Measurements from ENCODE around the gene THSD4.

The THSD4 gene

DNA sequence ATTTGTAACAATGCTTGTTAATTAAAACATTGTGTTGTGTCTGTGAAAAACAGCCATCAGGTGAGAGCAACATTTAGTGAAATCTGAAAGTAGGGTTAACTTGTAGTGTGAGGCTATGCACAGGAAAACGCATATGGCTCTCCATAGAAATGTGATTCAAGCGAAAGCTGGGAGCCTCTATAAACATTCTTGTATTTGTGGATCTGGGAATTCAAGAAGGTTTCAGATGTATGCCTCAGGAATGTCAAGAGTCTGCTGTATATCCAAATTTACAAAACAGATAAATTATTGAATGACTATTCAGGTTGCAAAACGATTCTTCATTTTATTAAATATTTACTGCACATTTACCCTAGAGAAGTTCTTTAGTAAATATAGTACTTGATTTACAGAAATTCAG lies 166.0 kb downstream of the THSD4 start:
- DNase-seq (ENCODE audit: insufficient read length): no peak
- FAIRE-seq: no peak
- no peak for TF ChIP-seq POLR2A (IDR thresholded peaks at IDR 0.05; ENCODE audit: low read depth, low read length)
- no peak for TF ChIP-seq POLR2AphosphoS5 (IDR thresholded peaks at IDR 0.05; ENCODE audit: low read depth, low read length)
- no peak for TF ChIP-seq TAF1 (IDR thresholded peaks at IDR 0.05; ENCODE audit: borderline replicate concordance, low read depth, low read length)

DNA sequence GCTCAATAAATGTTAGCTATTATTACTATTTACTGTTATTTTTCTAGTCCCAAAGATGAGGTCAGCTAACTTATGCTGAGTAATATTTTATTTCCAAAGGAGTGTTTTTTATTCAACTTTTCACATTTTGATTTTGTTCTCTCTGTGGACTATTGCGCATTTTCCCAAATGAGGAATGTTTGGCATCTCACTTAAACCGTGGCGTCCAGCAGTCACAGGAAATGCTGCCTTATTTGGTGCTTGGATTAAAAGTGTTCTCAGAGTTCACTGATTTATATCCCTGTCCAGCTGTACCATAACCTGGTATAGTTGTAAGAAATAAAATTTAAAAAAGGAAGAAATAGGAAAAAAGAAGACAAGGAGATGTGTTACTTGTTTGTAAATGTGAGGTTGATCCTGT lies 166.8 kb downstream of the THSD4 start:
- FAIRE-seq: no peak

DNA sequence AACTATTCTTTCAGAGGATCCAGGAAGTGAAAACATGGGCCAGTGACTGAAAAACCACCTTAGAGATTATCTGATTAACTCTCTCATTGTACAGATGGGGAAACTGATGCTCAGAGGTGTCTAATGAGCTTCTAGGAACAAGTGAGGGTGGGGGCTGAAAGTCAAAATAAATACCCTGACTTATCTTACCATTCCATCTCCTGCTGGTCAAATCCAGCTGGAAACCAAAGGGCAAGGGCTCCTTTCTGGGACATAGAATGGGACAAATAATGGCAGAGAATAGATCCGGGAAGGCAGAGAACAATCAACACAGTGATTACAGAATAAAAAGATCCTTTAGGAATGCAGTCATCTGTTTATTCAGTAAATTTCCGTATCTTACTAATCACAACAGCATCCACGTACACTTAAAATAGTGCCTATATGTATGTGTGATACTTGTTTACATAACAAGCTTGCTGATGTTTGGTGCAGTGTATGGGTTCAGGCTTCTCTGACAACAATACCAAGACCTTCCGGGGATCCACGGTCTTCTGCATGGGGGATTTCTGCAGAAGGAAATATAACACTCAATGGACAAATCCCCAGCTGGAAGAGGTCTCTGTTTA lies 173.2 kb downstream of the THSD4 start:
- TF ChIP-seq POLR2AphosphoS5 (IDR thresholded peaks at IDR 0.05; ENCODE audit: low read depth, low read length): no peak
- TF ChIP-seq POLR2A (IDR thresholded peaks at IDR 0.05; ENCODE audit: low read depth, low read length): no peak
- TF ChIP-seq TAF1 (IDR thresholded peaks at IDR 0.05; ENCODE audit: borderline replicate concordance, low read depth, low read length): no peak
- FAIRE-seq (no peak), DNase-seq (ENCODE audit: insufficient read length) (no peak)

More for the DNA sequence above, 166.8 kb downstream of the THSD4 start:
- DNase-seq (ENCODE audit: insufficient read length): no peak
- no peak for TF ChIP-seq POLR2AphosphoS5 (IDR thresholded peaks at IDR 0.05; ENCODE audit: low read depth, low read length)
- TF ChIP-seq TAF1 (IDR thresholded peaks at IDR 0.05; ENCODE audit: borderline replicate concordance, low read depth, low read length): no peak
- no peak for TF ChIP-seq POLR2A (IDR thresholded peaks at IDR 0.05; ENCODE audit: low read depth, low read length)

- FAIRE-seq: no peak
- DNase-seq (ENCODE audit: insufficient read length): no peak
- TF ChIP-seq POLR2AphosphoS5 (IDR thresholded peaks at IDR 0.05; ENCODE audit: low read depth, low read length) (no peak), TAF1 (IDR thresholded peaks at IDR 0.05; ENCODE audit: borderline replicate concordance, low read depth, low read length) (no peak), POLR2A (IDR thresholded peaks at IDR 0.05; ENCODE audit: low read depth, low read length) (no peak)
Measured at GRCh38 chr15:71290002-71290401, 174.7 kb downstream of the THSD4 start.

- no peak for FAIRE-seq
- no peak for DNase-seq (ENCODE audit: insufficient read length)
- TF ChIP-seq POLR2A (IDR thresholded peaks at IDR 0.05; ENCODE audit: low read depth, low read length) (no peak), POLR2AphosphoS5 (IDR thresholded peaks at IDR 0.05; ENCODE audit: low read depth, low read length) (no peak), TAF1 (IDR thresholded peaks at IDR 0.05; ENCODE audit: borderline replicate concordance, low read depth, low read length) (no peak)
Measured at GRCh38 chr15:71290881-71291635, 175.8 kb downstream of the THSD4 start.

- no peak for TF ChIP-seq TAF1 (IDR thresholded peaks at IDR 0.05; ENCODE audit: borderline replicate concordance, low read depth, low read length)
- TF ChIP-seq POLR2AphosphoS5 (IDR thresholded peaks at IDR 0.05; ENCODE audit: low read depth, low read length): no peak
- FAIRE-seq: no peak
- DNase-seq (ENCODE audit: insufficient read length): no peak
Measured at GRCh38 chr15:71291723-71292122, 176.5 kb downstream of the THSD4 start.

DNA sequence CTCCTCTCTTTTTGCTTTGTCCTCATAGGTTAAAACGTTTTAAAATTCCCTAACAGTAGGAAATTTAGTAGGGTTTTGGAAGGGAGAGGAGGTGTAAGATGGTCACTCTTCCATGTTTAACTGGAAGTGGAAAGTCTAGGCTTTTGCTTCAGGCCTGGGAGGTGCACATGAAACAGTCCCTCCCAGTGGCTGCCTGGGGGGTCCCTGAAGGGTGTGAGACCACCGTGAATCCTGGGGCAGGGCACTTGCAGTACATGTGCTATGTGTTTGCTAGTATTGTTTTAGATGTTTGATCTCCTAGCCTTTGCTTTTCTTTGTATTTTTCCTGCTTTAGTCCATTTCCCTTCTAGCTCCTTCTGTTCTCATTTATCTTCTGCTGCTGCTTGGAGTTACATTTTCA lies 178.5 kb downstream of the THSD4 start:
- TF ChIP-seq POLR2A (IDR thresholded peaks at IDR 0.05; ENCODE audit: low read depth, low read length): no peak
- TF ChIP-seq POLR2AphosphoS5 (IDR thresholded peaks at IDR 0.05; ENCODE audit: low read depth, low read length): no peak
- TF ChIP-seq TAF1 (IDR thresholded peaks at IDR 0.05; ENCODE audit: borderline replicate concordance, low read depth, low read length): no peak
- DNase-seq (ENCODE audit: insufficient read length) (no peak), FAIRE-seq (no peak)

DNA sequence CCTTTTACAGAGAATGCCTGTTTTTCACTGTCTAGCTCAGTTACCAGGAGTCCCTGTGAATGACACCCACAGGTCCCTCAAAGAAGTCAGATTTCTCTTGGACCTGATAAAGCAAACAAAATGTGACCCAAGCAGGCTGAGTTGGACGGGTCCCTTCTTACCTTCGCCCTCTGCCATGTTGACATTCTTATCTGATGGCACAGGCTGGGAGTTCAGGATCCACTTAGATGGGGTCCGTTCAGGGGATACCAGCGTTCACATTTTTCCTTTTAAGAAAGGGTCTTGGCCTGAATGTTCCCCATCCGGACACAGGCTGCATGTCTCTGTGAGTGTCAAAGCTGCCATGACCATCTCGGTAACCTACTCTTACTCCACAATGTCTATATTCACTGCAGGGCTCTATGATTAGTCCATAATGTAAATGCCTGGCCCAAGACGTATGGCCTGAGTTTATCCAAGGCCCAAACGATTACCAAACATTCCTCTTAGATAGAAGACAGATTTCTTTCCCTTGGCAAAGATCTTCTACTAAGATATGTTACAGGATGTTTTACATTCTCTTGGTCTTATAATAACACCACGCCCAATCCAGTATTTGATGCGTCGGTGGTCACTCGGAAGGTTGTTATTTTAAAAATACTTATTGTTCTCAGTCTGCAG lies 179.1 kb downstream of the THSD4 start:
- no peak for DNase-seq (ENCODE audit: insufficient read length)
- no peak for TF ChIP-seq TAF1 (IDR thresholded peaks at IDR 0.05; ENCODE audit: borderline replicate concordance, low read depth, low read length)
- TF ChIP-seq POLR2AphosphoS5 (IDR thresholded peaks at IDR 0.05; ENCODE audit: low read depth, low read length): no peak
- no peak for TF ChIP-seq POLR2A (IDR thresholded peaks at IDR 0.05; ENCODE audit: low read depth, low read length)
- no peak for FAIRE-seq

GRCh38 chr15:71294911-71295602 lies 179.8 kb downstream of the THSD4 start:
- DNase-seq (ENCODE audit: insufficient read length): no peak
- TF ChIP-seq POLR2A (IDR thresholded peaks at IDR 0.05; ENCODE audit: low read depth, low read length) (no peak), POLR2AphosphoS5 (IDR thresholded peaks at IDR 0.05; ENCODE audit: low read depth, low read length) (no peak), TAF1 (IDR thresholded peaks at IDR 0.05; ENCODE audit: borderline replicate concordance, low read depth, low read length) (no peak)
- no peak for FAIRE-seq

GRCh38 chr15:71295603-71296314 lies 180.5 kb downstream of the THSD4 start:
- DNase-seq (ENCODE audit: insufficient read length): no peak
- no peak for FAIRE-seq

GRCh38 chr15:71296315-71296679 lies 181.0 kb downstream of the THSD4 start:
- FAIRE-seq (no peak), DNase-seq (ENCODE audit: insufficient read length) (no peak)
- TF ChIP-seq TAF1 (IDR thresholded peaks at IDR 0.05; ENCODE audit: borderline replicate concordance, low read depth, low read length): no peak
- TF ChIP-seq POLR2AphosphoS5 (IDR thresholded peaks at IDR 0.05; ENCODE audit: low read depth, low read length): no peak

More at GRCh38 chr15:71295603-71296314, 180.5 kb downstream of the THSD4 start:
- TF ChIP-seq POLR2A (IDR thresholded peaks at IDR 0.05; ENCODE audit: low read depth, low read length) (no peak), POLR2AphosphoS5 (IDR thresholded peaks at IDR 0.05; ENCODE audit: low read depth, low read length) (no peak), TAF1 (IDR thresholded peaks at IDR 0.05; ENCODE audit: borderline replicate concordance, low read depth, low read length) (no peak)
